ENCODE data around the gene ILDR1.

Gene ILDR1

GRCh38 chr3:122014741-122015140 is 7.3 kb downstream of the ILDR1 start:
- DNase-seq: no peak

DNA sequence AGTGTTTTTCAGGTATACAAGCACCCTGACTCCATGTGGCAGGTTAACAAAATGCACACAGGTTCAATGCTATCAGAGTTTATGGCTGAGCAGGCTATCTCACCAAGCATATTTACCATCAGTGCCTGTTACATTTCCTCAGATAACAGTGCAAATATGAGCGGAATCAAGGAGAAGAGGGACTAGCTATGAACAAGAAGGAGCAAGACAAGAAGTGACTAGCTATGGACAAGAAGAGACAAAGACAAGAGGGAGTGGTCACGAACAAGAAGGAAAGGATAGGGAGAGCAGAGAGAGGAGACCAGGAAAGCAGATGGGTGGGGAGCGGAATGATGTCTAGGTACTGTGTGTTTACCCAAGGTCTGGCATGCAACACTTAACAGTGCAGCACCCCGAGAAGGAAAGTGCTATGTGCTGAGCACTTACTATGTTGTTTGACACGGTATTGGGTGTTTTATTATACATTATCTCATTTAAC is 8.6 kb downstream of the ILDR1 start:
- no peak for DNase-seq

- DNase-seq: no peak
These were observed 9.2 kb downstream of the ILDR1 start for GRCh38 chr3:122012821-122013220.

- DNase-seq: no peak
These were observed 10.7 kb downstream of the ILDR1 start for GRCh38 chr3:122011396-122011795.

DNA sequence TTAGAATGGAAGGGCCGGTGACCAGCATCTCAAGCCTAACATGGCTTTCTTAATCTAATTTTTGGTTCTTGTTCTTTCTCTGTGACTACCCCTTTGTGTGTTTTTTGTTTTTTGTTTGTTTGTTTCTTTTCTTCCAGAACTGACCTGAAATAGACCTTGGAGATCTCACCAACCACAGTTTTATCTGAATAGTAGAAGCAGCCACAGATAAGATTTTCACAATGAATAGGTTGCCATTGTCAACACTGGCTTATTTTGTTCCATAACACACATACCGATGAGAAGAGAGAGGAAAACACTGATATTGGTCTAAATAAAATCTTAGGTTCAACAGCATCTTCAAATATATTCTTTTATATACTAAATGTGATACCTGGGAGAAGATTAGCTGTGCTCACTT is 11.5 kb downstream of the ILDR1 start:
- no peak for DNase-seq

DNA sequence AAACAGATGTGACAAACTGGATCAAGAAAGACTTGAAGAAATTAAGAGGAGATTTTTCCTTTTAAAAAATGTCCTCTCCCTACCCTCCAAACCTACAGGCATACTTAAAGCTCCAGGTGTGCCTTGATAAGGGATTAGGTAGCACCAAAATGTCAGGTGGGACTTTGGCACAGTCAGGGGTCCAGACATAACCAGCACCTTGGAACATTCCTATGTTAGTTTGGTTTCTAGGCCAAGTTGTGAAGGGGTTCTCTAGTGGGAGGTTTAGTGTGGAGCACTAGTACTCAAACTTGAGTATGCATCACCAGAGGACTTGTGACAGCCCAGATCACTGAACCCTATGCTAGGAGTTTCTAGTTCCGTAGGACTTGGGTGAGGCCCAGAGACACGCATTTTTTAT is 13.9 kb downstream of the ILDR1 start:
- no peak for DNase-seq

GRCh38 chr3:122006267-122006666 is 15.8 kb downstream of the ILDR1 start:
- no peak for DNase-seq

GRCh38 chr3:122004991-122005565 is 17.0 kb downstream of the ILDR1 start:
- no peak for DNase-seq

GRCh38 chr3:122004107-122004506 is 17.9 kb downstream of the ILDR1 start:
- no peak for DNase-seq

DNA sequence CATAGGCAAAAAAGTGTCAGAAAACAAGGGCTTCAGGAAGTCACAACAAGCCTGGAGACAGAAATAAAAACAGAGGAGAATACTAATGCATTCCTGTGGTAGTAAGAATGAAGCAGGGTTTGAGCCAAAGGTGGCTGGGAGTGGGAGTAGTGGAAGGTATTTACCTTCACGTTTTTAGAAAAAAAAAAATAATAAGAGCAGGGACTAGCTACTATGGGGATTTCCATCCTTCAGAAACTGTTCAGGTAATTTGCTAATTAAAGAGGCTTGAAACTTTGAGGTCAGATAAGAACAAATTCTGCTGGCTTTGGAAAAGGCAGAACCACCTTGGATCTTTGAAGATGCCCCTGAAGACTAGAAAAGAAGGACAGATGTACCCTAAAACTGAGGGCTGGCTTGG is 18.4 kb downstream of the ILDR1 start:
- no peak for DNase-seq

DNA sequence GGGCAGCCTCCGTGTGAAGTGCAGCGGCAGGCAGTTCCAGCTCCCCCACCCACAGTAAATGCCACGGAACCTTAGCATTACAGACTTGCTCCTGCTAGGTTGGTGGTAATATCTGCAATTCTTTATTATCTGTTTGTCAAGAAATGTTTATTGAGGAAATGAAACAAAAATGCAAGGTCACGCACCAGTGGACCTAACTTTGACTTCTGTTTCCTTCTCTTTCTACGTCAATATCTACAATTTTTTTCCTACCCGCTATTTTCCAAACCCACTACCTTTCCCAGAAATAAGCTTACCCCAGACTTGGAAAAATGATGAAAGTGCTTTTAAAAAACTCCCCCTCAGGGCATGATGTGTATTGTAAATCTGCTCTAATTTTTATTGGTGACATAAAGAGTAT is 18.9 kb downstream of the ILDR1 start:
- no peak for DNase-seq

- DNase-seq: no peak
These were observed 19.4 kb downstream of the ILDR1 start for GRCh38 chr3:122002611-122003010.

DNA sequence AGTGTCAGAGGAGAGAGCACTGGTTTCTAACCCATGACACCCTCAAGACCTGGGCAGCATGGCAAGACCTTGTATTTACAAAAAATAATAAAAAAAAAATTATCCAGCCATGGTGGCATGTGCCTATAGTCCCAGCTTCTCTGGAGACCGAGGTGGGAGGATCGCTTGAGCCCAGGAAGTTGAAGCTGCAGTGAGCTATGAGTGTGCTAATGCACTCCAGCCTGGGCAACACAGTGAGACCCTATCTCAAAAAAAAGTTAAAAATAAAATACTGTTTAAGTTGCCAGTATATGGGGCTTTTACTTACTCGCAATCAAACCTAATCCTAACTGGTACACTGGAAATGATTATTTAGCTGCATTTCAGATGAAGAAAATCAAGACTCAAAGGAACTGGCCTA is 20.2 kb downstream of the ILDR1 start:
- DNase-seq: no peak

GRCh38 chr3:122000936-122001605 is 21.0 kb downstream of the ILDR1 start:
- no peak for DNase-seq

DNA sequence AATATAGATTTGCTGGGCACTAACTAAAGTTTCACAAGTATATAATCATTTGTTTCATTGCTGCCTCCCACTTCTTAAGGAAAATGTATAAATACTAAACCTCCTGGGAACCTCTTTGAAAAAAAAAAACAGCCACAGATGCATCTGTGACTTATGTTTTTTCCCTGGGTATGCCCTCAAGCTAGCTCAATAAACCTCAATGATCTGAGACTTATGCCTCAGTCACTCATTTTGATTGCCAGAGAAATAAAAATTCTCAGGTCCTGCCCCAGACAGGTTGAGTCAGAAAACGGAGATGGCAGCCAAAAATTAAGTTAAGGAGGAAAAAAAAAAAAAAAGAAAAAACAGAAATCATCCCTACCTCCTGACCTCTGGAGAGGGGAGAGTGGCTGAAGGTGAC is 22.1 kb downstream of the ILDR1 start:
- no peak for DNase-seq

GRCh38 chr3:121998611-121999473 is 23.2 kb downstream of the ILDR1 start:
- DNase-seq: no peak

- no peak for DNase-seq
These were observed 23.9 kb downstream of the ILDR1 start for GRCh38 chr3:121998030-121998580.

- no peak for DNase-seq
These were observed 24.7 kb downstream of the ILDR1 start for GRCh38 chr3:121997372-121997771.

DNA sequence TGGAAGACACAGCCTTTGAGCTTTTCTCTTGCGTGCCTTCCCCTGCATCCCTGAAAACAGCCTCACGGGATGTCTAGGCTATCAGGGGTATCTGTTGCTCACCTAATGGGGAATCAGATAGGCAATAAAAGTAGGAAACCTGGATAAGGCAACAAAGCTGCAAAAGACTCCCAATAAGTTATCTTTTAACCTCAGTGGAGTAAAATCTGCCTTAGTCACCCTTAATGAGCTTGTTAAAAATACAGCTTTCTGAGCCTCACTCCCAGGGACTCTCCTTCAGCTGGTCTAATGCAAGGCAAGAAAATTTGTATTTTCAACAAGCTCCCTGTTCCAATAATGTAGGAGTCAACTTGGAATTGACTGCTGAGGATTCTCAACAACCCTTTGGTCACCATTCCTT is 25.6 kb downstream of the ILDR1 start:
- no peak for DNase-seq

DNA sequence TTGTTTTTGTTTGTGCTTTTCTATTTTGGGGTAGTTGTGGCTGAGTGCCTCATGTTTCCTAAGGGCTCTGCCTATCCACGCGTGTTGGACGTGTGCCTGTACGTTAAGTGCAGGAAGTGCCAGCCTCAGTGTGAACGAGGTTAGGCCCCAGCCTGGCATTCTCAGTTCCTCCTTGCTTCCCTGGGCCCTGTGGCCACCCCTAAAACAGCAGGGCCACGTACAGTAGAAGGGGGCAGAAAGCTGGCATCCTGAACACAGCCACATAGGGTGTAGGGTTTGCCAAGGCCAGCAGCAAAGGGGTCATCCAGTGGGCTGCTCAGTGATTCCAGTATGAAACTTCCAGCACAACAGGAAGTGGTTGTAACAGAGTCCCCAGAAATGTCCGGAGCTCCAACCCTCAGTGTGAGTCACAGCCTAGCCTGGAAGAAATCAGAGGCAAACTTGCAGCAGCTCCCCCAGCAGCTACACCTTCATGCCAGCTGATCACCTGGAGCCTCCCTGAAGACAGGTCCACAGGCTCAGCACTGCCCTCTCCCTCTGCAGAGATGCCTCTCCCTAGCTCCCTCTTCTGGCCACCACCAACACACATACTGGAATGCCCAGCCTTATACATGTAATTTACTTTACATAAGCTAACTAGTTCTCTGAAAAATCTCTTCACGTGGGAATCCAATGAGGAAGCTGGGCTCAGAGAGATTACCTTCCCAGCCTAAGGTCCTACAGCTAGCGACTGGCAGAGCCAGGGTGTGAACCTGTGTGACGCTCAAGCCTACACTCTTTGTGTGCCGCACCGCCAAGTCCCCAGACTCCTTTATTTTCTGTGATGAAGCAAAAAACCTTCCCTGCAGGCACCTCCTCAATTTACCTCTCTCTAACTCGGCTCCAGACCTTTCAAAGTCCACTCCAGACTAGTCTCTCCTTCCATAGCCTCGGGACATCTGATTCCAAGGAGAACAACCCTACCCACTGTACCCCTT is 26.6 kb downstream of the ILDR1 start:
- DNase-seq: peak; percentile 58

GRCh38 chr3:121994551-121994950 is 27.5 kb downstream of the ILDR1 start:
- no peak for DNase-seq

All from COR-L47 (cell line).